ENCODE measurements around the gene CRY2.

The CRY2 gene

GRCh38 chr11:45926536-45927331 lies 79.5 kb downstream of the CRY2 start:
- FAIRE-seq (no peak), DNase-seq (ENCODE audit: insufficient read length, low spot score) (peak; percentile 9)
- no peak for TF ChIP-seq CTCF (IDR thresholded peaks at IDR 0.05; ENCODE audit: insufficient read depth, missing control alignments)

- TF ChIP-seq CTCF (IDR thresholded peaks at IDR 0.05; ENCODE audit: insufficient read depth, missing control alignments) = no peak
- DNase-seq (ENCODE audit: insufficient read length, low spot score) (peak; percentile 13), FAIRE-seq (no peak)
These were observed 80.0 kb downstream of the CRY2 start for GRCh38 chr11:45927332-45927683.

GRCh38 chr11:45927684-45928413 lies 80.6 kb downstream of the CRY2 start:
- peak; percentile 17 for DNase-seq (ENCODE audit: insufficient read length, low spot score)
- TF ChIP-seq CTCF (IDR thresholded peaks at IDR 0.05; ENCODE audit: insufficient read depth, missing control alignments) = no peak
- no peak for FAIRE-seq

GRCh38 chr11:45928535-45929215 lies 81.4 kb downstream of the CRY2 start:
- TF ChIP-seq CTCF (IDR thresholded peaks at IDR 0.05; ENCODE audit: insufficient read depth, missing control alignments) = no peak
- FAIRE-seq = no peak
- DNase-seq (ENCODE audit: insufficient read length, low spot score) = peak; percentile 19

- DNase-seq (ENCODE audit: insufficient read length, low spot score) (peak; percentile 16), FAIRE-seq (no peak)
- TF ChIP-seq CTCF (IDR thresholded peaks at IDR 0.05; ENCODE audit: insufficient read depth, missing control alignments) = no peak
These were observed 82.3 kb downstream of the CRY2 start for GRCh38 chr11:45929486-45930030.

GRCh38 chr11:45930031-45930794 lies 82.9 kb downstream of the CRY2 start:
- peak; percentile 6 for DNase-seq (ENCODE audit: insufficient read length, low spot score)
- no peak for TF ChIP-seq CTCF (IDR thresholded peaks at IDR 0.05; ENCODE audit: insufficient read depth, missing control alignments)
- FAIRE-seq = no peak
